SK-N-SH (cell line): Measurements from ENCODE around the gene DCDC1. TPM values are rescaled to one million over a fixed set of nuclear protein-coding genes. Genes with fewer than 3 reads are reported as not detected.

ENCODE experiments used
- CTCF ChIA-PET: fragments of 300-600, 350-600 bp; formaldehyde crosslinking; extraction: SDS; loops from one replicate; lab custom pipeline; 2021; lab: Yijun Ruan, JAX
- POLR2A ChIA-PET: fragments of 350-600 bp; sonication (Branson Sonifier 250); formaldehyde crosslinking; extraction: SDS; loops from one replicate; lab custom pipeline; 2020; ENCODE audit warnings: antibody characterized with exemption, inconsistent platforms; lab: Yijun Ruan, JAX
- DNase-seq: peaks from one replicate; pipeline ENCODE4 v3.0.0; 2012
- H2AFZ ChIP-seq: fragments of 200-600 bp; sonication (generic); 2 replicates; pipeline ENCODE4 v1.8.1; 2016; ENCODE audit warnings: antibody characterized with exemption, mild to moderate bottlenecking, low read depth
- H3F3A ChIP-seq: fragments of 200-600 bp; sonication (generic); replicated peaks from 2 replicates; pipeline ENCODE3; 2016; ENCODE audit warnings: antibody characterized with exemption, mild to moderate bottlenecking; ENCODE audit not compliant: insufficient read depth
- H3K27ac ChIP-seq, 2 experiments: fragments of 200-500 bp in 1 of 2; fragments of 200-600 bp in 1 of 2; sonication (Bioruptor generic) in 1 of 2; sonication (generic), shearing (Covaris generic) in 1 of 2; 2 replicates each; pipeline versions ENCODE4 v1.5.1 to v1.6.1; 2014 to 2016; ENCODE audit warnings: low read depth in 2 of 2, inconsistent platforms in 1 of 2, low read length in 1 of 2, mild to moderate bottlenecking in 1 of 2, mixed read lengths in 1 of 2
- H3K27me3 ChIP-seq: fragments of 200-600 bp; sonication (generic), shearing (Covaris generic); 2 replicates; pipeline ENCODE4 v1.6.1; 2016; ENCODE audit warnings: mixed run types; ENCODE audit not compliant: insufficient read depth
- H3K36me3 ChIP-seq, 2 experiments: fragments of 200-500 bp in 1 of 2; fragments of 200-600 bp in 1 of 2; sonication (Bioruptor generic) in 1 of 2; sonication (generic) in 1 of 2; replicated peaks in 1 of 2; 2 replicates each; pipeline versions ENCODE3 to v1.5.1; 2014 to 2016; ENCODE audit warnings: low read length in 1 of 2, mild to moderate bottlenecking in 1 of 2; ENCODE audit not compliant: insufficient read depth in 2 of 2, control insufficient read depth in 1 of 2
- H3K4me1 ChIP-seq, 2 experiments: fragments of 200-500 bp in 1 of 2; fragments of 200-600 bp in 1 of 2; sonication (Bioruptor generic) in 1 of 2; sonication (generic), shearing (Covaris generic) in 1 of 2; 2 replicates each; pipeline versions ENCODE4 v1.5.1 to v1.6.1; 2014 to 2016; ENCODE audit warnings: low read depth in 1 of 2, low read length in 1 of 2, mixed run types in 1 of 2; ENCODE audit not compliant: insufficient read depth in 2 of 2, control insufficient read depth in 1 of 2
- H3K4me2 ChIP-seq: fragments of 200-600 bp; sonication (generic), shearing (Covaris generic); 2 replicates; pipeline ENCODE4 v1.6.1; 2017; ENCODE audit warnings: mixed run types
- H3K4me3 ChIP-seq, 2 experiments: fragments of 200-500 bp in 1 of 2; fragments of 200-600 bp in 1 of 2; sonication (Bioruptor generic) in 1 of 2; sonication (generic), shearing (Covaris generic) in 1 of 2; 2 replicates each; pipeline versions ENCODE4 v1.5.1 to v1.8.1; 2014 to 2016; ENCODE audit warnings: low read depth in 2 of 2, inconsistent platforms in 1 of 2, low read length in 1 of 2, mild to moderate bottlenecking in 1 of 2, mixed read lengths in 1 of 2, moderate library complexity in 1 of 2
- H3K79me2 ChIP-seq: fragments of 200-600 bp; sonication (generic); 2 replicates; pipeline ENCODE4 v1.8.1; 2017; ENCODE audit warnings: mild to moderate bottlenecking; ENCODE audit not compliant: insufficient read depth
- H3K9ac ChIP-seq: fragments of 200-600 bp; sonication (generic); 2 replicates; pipeline ENCODE4 v1.6.1; 2017; ENCODE audit warnings: mixed run types
- H3K9me2 ChIP-seq: fragments of 200-600 bp; sonication (generic); 2 replicates; pipeline ENCODE4 v1.6.1; 2017; ENCODE audit warnings: mixed run types
- H3K9me3 ChIP-seq: fragments of 200-600 bp; sonication (generic); 2 replicates; pipeline ENCODE4 v1.6.1; 2017; ENCODE audit warnings: mixed run types, mild to moderate bottlenecking, moderate library complexity
- H4K20me1 ChIP-seq: fragments of 200-600 bp; sonication (generic); 2 replicates; pipeline ENCODE4 v1.6.1; 2017; ENCODE audit warnings: mild to moderate bottlenecking, mixed run types; ENCODE audit not compliant: insufficient read depth
- CHD2 ChIP-seq: fragments of 150-350 bp; IDR thresholded peaks from 2 replicates; pipeline ENCODE4 v1.6.1; 2018; ENCODE audit warnings: low read length; ENCODE audit not compliant: partially characterized antibody
- ELF1 ChIP-seq: IDR thresholded peaks from 2 replicates; pipeline ENCODE4 v1.4.0; 2012
- FOSL2 ChIP-seq: IDR thresholded peaks from 2 replicates; pipeline ENCODE4 v1.4.0; 2012; ENCODE audit warnings: low read depth, mild to moderate bottlenecking, moderate library complexity, borderline replicate concordance
- FOXJ3 ChIP-seq: sonication (generic); formaldehyde crosslinking; IDR thresholded peaks from 2 replicates; pipeline ENCODE4 v1.5.1; 2020; ENCODE audit warnings: mild to moderate bottlenecking, missing genetic modification reagents
- GABPA ChIP-seq: IDR thresholded peaks from 2 replicates; pipeline ENCODE4 v1.4.0; 2012; ENCODE audit warnings: low read depth, mild to moderate bottlenecking
- GATA2 ChIP-seq: sonication (generic); formaldehyde crosslinking; IDR thresholded peaks from 2 replicates; pipeline ENCODE4 v1.5.0; 2020; ENCODE audit warnings: mild to moderate bottlenecking, missing genetic modification reagents
- MEF2A ChIP-seq: IDR thresholded peaks from 2 replicates; pipeline ENCODE4 v1.4.0; 2012; ENCODE audit warnings: low read depth, borderline replicate concordance
- NFIC ChIP-seq: IDR thresholded peaks from 2 replicates; pipeline ENCODE4 v1.4.0; 2012; ENCODE audit warnings: borderline replicate concordance
- NRF1 ChIP-seq: IDR thresholded peaks from 2 replicates; pipeline ENCODE4 v1.6.1; 2012; ENCODE audit warnings: low read depth, mild to moderate bottlenecking, low read length
- POLR2AphosphoS5 ChIP-seq: IDR thresholded peaks from 2 replicates; pipeline ENCODE4 v1.6.1; 2012; ENCODE audit warnings: low read depth, low read length
- RCOR1 ChIP-seq: fragments of 150-350 bp; IDR thresholded peaks from 2 replicates; pipeline ENCODE4 v1.6.1; 2017; ENCODE audit warnings: antibody characterized with exemption, low read length
- RXRA ChIP-seq: IDR thresholded peaks from 2 replicates; pipeline ENCODE4 v1.4.0; 2012; ENCODE audit warnings: low read depth, mild to moderate bottlenecking, borderline replicate concordance
- SIN3A ChIP-seq: IDR thresholded peaks from 2 replicates; pipeline ENCODE4 v1.6.1; 2012; ENCODE audit warnings: low read depth, mild to moderate bottlenecking, low read length, moderate library complexity, borderline replicate concordance
- SMC3 ChIP-seq: IDR thresholded peaks from 2 replicates; pipeline ENCODE4 v1.6.1; 2012; ENCODE audit warnings: low read depth, low read length, improper control_type of control experiment
- YY1 ChIP-seq: IDR thresholded peaks from 2 replicates; pipeline ENCODE4 v1.4.0; 2012; ENCODE audit warnings: low read depth, mild to moderate bottlenecking
- WGBS: methylation state at CpG from one replicate; pipeline ENCODE4 v1.1.6; 2017; ENCODE audit warnings: low lambda C conversion rate; 5-methylcytosine and 5-hydroxymethylcytosine counted together
- polyA plus RNA-seq, 3 experiments: library from polyadenylated mRNA; depleted of rRNA; stranded (reverse); fragments of >200 nt; gene quantifications; 2 replicates each; pipeline ENCODE4 v1.2.3, GENCODE V29; 2012
- TF ChIP-seq, protein P1 (sequence below): fragments of 150-350 bp; IDR thresholded peaks from 2 replicates; pipeline ENCODE4 v1.6.1; 2017; ENCODE audit warnings: antibody characterized with exemption, low read length, low read depth, borderline replicate concordance
- TF ChIP-seq, protein P2 (sequence below): fragments of 200-600 bp; sonication (generic); IDR thresholded peaks from 2 replicates; pipeline ENCODE4 v1.6.1; 2017; ENCODE audit warnings: antibody characterized with exemption, mild to moderate bottlenecking, moderate library complexity
- TF ChIP-seq, protein P3 (sequence below): fragments of 150-350 bp; IDR thresholded peaks from 2 replicates; pipeline ENCODE4 v1.6.1; 2016; ENCODE audit warnings: mild to moderate bottlenecking, low read depth, low read length
- TF ChIP-seq, protein P4 (sequence below): IDR thresholded peaks from 2 replicates; pipeline ENCODE4 v1.4.0; 2012; ENCODE audit warnings: low read depth

The DCDC1 gene
- polyA plus RNA-seq, 1 of the 3 experiments (the other 2 are of a cell fraction), result 0.12 TPM

DNA sequence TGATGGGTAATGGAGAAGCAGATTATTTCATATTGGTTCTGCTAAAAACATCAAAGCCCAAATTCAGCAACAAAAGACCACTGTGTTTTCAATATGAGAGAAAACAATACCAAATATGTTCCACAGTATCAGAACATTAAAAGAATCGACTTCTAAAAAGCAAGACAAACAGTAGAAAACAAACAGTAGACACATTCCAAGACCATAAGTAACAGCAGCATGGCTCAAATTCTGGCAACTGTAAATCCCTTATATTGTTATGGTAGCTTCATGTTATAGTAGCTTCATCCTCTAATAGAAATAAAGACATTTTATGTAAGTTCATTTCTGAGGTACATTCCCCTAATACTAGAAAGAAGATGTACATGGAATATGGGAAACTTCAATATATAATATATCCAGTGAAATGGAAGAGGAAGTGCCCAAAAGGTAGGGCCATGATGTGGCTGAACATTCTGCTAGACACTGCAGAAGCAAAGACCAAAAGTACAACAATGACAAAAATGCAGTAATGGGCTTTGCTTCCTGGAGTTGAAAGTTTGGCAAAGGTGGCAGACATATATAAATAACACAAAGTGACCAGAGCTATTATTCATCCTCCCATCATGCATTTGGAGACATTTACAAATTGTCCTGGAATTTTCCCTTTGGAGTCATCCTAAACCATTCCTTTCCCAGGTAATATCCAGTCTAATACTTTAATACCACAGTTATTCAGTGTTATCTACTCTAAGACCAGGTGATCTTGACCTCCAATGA is 299.9 kb downstream of the DCDC1 start:
- 0% methylated on average over 1 of the region's 1 CpG for WGBS
- DNase-seq, result no peak
- Histone ChIP-seq H3K4me3 (no peak overlapping the region), H3K4me2 (no peak overlapping the region), H3K27me3 (no peaks in the 10 kb centered on the region), H3K9me2 (no peaks in the 10 kb centered on the region; the same call in 1 of the 2 replicates), H3K79me2 (no peaks in the 10 kb centered on the region), H3K27ac (no peak overlapping the region; a peak in 1 of 4 replicates), H2AFZ (0 out of 2 replicates have a peak overlapping the region, but pooled peaks have one; percentile 23), H3K36me3 (no peaks in the 10 kb centered on the region), H4K20me1 (no peaks in the 10 kb centered on the region), H3K9ac (no peak overlapping the region)
- CTCF ChIA-PET, result no interaction called here
- POLR2A ChIA-PET, result no interaction called here
- TF ChIP-seq MEF2A (no peak), SMC3 (no peak), GABPA (no peak), SIN3A (no peak), ELF1 (no peak), POLR2AphosphoS5 (no peak), RXRA (no peak), NFIC (no peak), FOSL2 (no peak), CHD2 (no peak)
- TF ChIP-seq, protein P1, sequence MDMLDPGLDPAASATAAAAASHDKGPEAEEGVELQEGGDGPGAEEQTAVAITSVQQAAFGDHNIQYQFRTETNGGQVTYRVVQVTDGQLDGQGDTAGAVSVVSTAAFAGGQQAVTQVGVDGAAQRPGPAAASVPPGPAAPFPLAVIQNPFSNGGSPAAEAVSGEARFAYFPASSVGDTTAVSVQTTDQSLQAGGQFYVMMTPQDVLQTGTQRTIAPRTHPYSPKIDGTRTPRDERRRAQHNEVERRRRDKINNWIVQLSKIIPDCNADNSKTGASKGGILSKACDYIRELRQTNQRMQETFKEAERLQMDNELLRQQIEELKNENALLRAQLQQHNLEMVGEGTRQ, result no peak
- TF ChIP-seq, protein P2, sequence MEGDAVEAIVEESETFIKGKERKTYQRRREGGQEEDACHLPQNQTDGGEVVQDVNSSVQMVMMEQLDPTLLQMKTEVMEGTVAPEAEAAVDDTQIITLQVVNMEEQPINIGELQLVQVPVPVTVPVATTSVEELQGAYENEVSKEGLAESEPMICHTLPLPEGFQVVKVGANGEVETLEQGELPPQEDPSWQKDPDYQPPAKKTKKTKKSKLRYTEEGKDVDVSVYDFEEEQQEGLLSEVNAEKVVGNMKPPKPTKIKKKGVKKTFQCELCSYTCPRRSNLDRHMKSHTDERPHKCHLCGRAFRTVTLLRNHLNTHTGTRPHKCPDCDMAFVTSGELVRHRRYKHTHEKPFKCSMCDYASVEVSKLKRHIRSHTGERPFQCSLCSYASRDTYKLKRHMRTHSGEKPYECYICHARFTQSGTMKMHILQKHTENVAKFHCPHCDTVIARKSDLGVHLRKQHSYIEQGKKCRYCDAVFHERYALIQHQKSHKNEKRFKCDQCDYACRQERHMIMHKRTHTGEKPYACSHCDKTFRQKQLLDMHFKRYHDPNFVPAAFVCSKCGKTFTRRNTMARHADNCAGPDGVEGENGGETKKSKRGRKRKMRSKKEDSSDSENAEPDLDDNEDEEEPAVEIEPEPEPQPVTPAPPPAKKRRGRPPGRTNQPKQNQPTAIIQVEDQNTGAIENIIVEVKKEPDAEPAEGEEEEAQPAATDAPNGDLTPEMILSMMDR, result no peak
- TF ChIP-seq, all 33 proteins: peak for 0
- Histone ChIP-seq H3K9me3 (no peaks in the 10 kb centered on the region), H3F3A (no peaks in the 10 kb centered on the region), H3K4me1 (no peaks in the 10 kb centered on the region)

DNA sequence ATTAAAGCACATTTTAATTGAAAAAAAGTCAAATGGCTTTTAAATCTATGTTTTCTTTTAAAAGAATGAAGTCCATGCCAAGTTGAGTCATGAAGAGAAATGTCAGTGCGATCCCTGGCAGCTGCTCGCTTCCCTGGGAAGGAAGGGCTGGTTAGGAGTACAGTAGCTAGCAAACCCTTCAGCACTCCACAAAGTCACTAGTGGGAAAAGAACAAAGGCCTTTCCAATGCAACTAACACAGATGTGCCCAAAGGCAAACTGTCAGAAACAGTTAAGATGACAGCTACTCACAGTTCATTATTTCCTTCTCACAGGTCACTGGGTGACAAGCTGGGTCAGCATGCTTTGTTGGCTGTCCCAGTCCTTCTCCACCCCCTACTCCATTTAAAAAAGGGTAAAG is 308.7 kb downstream of the DCDC1 start:
- 25% methylated on average over 2 of the region's 2 CpGs for WGBS
- H3K9me3 ChIP-seq, result no peaks in the 10 kb centered on the region
- DNase-seq, result no peak

More for the DNA sequence above, 308.7 kb downstream of the DCDC1 start:
- H4K20me1 ChIP-seq, result no peaks in the 10 kb centered on the region
- H3K9me2 ChIP-seq, result no peaks in the 10 kb centered on the region
- H3K36me3 ChIP-seq, result no peaks in the 10 kb centered on the region
- no peaks in the 10 kb centered on the region for H3F3A ChIP-seq
- ChIA-PET POLR2A (no interaction called here), CTCF (interaction anchor here (1.2 to 1.3 kb wide), 3 partner anchors 15 to 180 kb away, joined by 3 read pairs; no protein-coding TSS in a partner anchor)
- H3K4me3 ChIP-seq, result no peak overlapping the region
- H3K4me1 ChIP-seq, result no peaks in the 10 kb centered on the region
- no peak overlapping the region for H3K27ac ChIP-seq
- no peak overlapping the region for H2AFZ ChIP-seq
- no peaks in the 10 kb centered on the region for H3K27me3 ChIP-seq
- no peaks in the 10 kb centered on the region for H3K79me2 ChIP-seq
- H3K4me2 ChIP-seq, result no peak overlapping the region
- TF ChIP-seq SIN3A, result no peak
- no peak for TF ChIP-seq FOXJ3
- no peak for TF ChIP-seq GATA2 (CRISPR knock-in tag)
- TF ChIP-seq NRF1, result no peak
- TF ChIP-seq RCOR1, result no peak
- TF ChIP-seq, protein P3, sequence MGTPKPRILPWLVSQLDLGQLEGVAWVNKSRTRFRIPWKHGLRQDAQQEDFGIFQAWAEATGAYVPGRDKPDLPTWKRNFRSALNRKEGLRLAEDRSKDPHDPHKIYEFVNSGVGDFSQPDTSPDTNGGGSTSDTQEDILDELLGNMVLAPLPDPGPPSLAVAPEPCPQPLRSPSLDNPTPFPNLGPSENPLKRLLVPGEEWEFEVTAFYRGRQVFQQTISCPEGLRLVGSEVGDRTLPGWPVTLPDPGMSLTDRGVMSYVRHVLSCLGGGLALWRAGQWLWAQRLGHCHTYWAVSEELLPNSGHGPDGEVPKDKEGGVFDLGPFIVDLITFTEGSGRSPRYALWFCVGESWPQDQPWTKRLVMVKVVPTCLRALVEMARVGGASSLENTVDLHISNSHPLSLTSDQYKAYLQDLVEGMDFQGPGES, result no peak
- no peak for TF ChIP-seq CHD2
- TF ChIP-seq RXRA, result no peak
- TF ChIP-seq FOSL2, result no peak
- no peak for TF ChIP-seq YY1
- TF ChIP-seq, protein P4, sequence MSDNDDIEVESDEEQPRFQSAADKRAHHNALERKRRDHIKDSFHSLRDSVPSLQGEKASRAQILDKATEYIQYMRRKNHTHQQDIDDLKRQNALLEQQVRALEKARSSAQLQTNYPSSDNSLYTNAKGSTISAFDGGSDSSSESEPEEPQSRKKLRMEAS, result no peak
- TF ChIP-seq ELF1, result no peak
- no peak overlapping the region for H3K9ac ChIP-seq
